ENCODE results near the gene GAK.

GRCh38 chr4:925171-925570 lies 6.9 kb downstream of the GAK start:
- TF ChIP-seq SIN3A (IDR thresholded peaks at IDR 0.05; ENCODE audit: borderline replicate concordance, insufficient read depth, low read length) (no peak), FOXP2 (optimal IDR thresholded peaks at IDR 0.05; ENCODE audit: borderline replicate concordance, extremely low read depth, extremely low read length, insufficient read depth) (no peak), POLR2AphosphoS5 (IDR thresholded peaks at IDR 0.05; ENCODE audit: low read depth, low read length) (no peak)
